ENCODE measurements around the gene RBP5.

- TF ChIP-seq CTCF (IDR thresholded peaks at IDR 0.05; ENCODE audit: low read depth, low read length) (no peak), EZH2phosphoT487 (IDR thresholded peaks at IDR 0.05; ENCODE audit: low read depth) (no peak)
Measured at GRCh38 chr12:7137908-7138307, 9.2 kb upstream of the RBP5 start.
